ENCODE data around the gene PTPN11. TPM values are rescaled to one million over a fixed set of nuclear protein-coding genes. Genes with fewer than 3 reads are reported as not detected.

The PTPN11 gene
- total and polyA plus RNA-seq, 2 of the 8 experiments (the other 6 are each of a cell fraction or from before 2014, with no cell fraction given) = 28.3 to 133 TPM

DNA sequence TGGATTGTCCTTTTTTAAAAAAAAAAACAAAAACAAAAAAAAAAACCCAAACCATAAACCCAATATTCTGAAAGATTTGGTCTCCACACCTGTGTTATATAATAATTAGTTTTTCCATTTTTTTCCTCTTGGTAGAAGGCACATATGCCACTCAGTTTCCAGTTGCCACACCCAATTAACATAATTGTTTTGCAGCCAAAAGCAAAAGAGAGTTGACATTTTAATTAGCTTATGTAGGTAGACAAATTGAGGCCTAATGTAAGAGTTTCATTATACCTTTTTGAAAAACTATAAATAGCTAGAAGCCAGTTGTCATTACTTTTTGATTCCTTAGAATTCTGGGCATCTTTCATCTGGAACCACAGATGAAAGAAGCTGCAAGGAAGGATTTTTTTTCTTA lies 21.0 kb downstream of the PTPN11 start (continued):
- TF ChIP-seq, protein P1, sequence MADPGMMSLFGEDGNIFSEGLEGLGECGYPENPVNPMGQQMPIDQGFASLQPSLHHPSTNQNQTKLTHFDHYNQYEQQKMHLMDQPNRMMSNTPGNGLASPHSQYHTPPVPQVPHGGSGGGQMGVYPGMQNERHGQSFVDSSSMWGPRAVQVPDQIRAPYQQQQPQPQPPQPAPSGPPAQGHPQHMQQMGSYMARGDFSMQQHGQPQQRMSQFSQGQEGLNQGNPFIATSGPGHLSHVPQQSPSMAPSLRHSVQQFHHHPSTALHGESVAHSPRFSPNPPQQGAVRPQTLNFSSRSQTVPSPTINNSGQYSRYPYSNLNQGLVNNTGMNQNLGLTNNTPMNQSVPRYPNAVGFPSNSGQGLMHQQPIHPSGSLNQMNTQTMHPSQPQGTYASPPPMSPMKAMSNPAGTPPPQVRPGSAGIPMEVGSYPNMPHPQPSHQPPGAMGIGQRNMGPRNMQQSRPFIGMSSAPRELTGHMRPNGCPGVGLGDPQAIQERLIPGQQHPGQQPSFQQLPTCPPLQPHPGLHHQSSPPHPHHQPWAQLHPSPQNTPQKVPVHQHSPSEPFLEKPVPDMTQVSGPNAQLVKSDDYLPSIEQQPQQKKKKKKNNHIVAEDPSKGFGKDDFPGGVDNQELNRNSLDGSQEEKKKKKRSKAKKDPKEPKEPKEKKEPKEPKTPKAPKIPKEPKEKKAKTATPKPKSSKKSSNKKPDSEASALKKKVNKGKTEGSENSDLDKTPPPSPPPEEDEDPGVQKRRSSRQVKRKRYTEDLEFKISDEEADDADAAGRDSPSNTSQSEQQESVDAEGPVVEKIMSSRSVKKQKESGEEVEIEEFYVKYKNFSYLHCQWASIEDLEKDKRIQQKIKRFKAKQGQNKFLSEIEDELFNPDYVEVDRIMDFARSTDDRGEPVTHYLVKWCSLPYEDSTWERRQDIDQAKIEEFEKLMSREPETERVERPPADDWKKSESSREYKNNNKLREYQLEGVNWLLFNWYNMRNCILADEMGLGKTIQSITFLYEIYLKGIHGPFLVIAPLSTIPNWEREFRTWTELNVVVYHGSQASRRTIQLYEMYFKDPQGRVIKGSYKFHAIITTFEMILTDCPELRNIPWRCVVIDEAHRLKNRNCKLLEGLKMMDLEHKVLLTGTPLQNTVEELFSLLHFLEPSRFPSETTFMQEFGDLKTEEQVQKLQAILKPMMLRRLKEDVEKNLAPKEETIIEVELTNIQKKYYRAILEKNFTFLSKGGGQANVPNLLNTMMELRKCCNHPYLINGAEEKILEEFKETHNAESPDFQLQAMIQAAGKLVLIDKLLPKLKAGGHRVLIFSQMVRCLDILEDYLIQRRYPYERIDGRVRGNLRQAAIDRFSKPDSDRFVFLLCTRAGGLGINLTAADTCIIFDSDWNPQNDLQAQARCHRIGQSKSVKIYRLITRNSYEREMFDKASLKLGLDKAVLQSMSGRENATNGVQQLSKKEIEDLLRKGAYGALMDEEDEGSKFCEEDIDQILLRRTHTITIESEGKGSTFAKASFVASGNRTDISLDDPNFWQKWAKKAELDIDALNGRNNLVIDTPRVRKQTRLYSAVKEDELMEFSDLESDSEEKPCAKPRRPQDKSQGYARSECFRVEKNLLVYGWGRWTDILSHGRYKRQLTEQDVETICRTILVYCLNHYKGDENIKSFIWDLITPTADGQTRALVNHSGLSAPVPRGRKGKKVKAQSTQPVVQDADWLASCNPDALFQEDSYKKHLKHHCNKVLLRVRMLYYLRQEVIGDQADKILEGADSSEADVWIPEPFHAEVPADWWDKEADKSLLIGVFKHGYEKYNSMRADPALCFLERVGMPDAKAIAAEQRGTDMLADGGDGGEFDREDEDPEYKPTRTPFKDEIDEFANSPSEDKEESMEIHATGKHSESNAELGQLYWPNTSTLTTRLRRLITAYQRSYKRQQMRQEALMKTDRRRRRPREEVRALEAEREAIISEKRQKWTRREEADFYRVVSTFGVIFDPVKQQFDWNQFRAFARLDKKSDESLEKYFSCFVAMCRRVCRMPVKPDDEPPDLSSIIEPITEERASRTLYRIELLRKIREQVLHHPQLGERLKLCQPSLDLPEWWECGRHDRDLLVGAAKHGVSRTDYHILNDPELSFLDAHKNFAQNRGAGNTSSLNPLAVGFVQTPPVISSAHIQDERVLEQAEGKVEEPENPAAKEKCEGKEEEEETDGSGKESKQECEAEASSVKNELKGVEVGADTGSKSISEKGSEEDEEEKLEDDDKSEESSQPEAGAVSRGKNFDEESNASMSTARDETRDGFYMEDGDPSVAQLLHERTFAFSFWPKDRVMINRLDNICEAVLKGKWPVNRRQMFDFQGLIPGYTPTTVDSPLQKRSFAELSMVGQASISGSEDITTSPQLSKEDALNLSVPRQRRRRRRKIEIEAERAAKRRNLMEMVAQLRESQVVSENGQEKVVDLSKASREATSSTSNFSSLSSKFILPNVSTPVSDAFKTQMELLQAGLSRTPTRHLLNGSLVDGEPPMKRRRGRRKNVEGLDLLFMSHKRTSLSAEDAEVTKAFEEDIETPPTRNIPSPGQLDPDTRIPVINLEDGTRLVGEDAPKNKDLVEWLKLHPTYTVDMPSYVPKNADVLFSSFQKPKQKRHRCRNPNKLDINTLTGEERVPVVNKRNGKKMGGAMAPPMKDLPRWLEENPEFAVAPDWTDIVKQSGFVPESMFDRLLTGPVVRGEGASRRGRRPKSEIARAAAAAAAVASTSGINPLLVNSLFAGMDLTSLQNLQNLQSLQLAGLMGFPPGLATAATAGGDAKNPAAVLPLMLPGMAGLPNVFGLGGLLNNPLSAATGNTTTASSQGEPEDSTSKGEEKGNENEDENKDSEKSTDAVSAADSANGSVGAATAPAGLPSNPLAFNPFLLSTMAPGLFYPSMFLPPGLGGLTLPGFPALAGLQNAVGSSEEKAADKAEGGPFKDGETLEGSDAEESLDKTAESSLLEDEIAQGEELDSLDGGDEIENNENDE (IDR thresholded peaks at IDR 0.05; ENCODE audit: insufficient replicate concordance, low read length) = no peak
- TF ChIP-seq MAFK (IDR thresholded peaks at IDR 0.05; ENCODE audit: low read depth, low read length) (no peak), ZNF274 (IDR thresholded peaks at IDR 0.05; ENCODE audit: borderline replicate concordance, extremely low read depth, low read length) (no peak)
